SK-N-MC (cell line): ENCODE results near the gene SSX2B.
"Not testable (repeated sequence)": the region's sequence is repeated elsewhere in the genome, so short reads cannot be mapped to it uniquely, and the experiment has no call there.

Experiments
- FOXP2 ChIP-seq: optimal IDR thresholded peaks from 2 replicates; pipeline ENCODE3; 2011; ENCODE audit warnings: mild to moderate bottlenecking, moderate library complexity; ENCODE audit not compliant: insufficient read depth; ENCODE audit errors: extremely low read length, control extremely low read depth
- POLR2AphosphoS5 ChIP-seq: IDR thresholded peaks from 2 replicates; pipeline ENCODE4 v1.6.1; 2012; ENCODE audit warnings: mild to moderate bottlenecking, low read depth, low read length, borderline replicate concordance

GRCh38 chrX:52707078-52707477, 44.0 kb upstream of the SSX2B start, which contains the start of gene SSX2:
- not testable (repeated sequence) for TF ChIP-seq POLR2AphosphoS5, FOXP2
